Keratinocyte (primary cell): Measurements from ENCODE around the gene ARHGAP6.

Source experiments
- CTCF ChIP-seq, 3 experiments: IDR thresholded peaks in 1 of 3; conservative IDR thresholded peaks in 1 of 3; optimal IDR thresholded peaks in 1 of 3; 2 replicates in 2 of 3; 3 replicates in 1 of 3; pipeline versions ENCODE3 to v1.5.1; 2011; ENCODE audit warnings: low read length in 3 of 3, mild to moderate bottlenecking in 3 of 3, moderate library complexity in 2 of 3, control low read depth in 1 of 3, inconsistent platforms in 1 of 3; ENCODE audit not compliant: insufficient read depth in 2 of 3; ENCODE audit errors: extremely low read depth in 1 of 3
- EZH2 ChIP-seq: IDR thresholded peaks from one replicate; pipeline ENCODE4 v1.6.1; 2012; ENCODE audit warnings: inconsistent platforms, mild to moderate bottlenecking, low read length, moderate library complexity

DNA sequence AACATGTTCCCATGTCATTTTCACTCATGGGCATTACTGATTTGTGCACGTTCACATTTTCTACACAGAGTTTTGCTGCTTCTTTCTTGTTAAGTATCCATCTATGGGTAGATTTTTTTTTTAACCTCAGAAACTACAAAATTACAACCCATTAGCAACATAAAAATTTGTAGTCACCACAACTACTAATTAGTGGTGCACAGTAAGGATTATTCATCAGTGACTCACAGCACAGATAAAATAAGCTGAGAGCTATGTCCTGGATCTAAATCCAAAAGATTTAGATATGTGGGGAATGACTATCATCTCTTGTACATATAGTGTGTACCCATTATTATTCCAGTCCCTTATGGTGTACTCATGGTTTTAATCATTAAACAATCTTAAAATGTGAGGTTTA is 392.2 kb downstream of the ARHGAP6 start:
- TF ChIP-seq CTCF (optimal IDR thresholded peaks at IDR 0.05 in 1 of 3, IDR thresholded peaks at IDR 0.05 in 1 of 3, conservative IDR thresholded peaks at IDR 0.05 in 1 of 3; ENCODE audit: extremely low read depth in 1 of 3, insufficient read depth in 2 of 3, low read length in 3 of 3) (no peak), EZH2 (no peak)
